GM15510 (cell line): ENCODE results near the gene SNX18.

Experiments
- POLR2A ChIP-seq: IDR thresholded peaks from 3 replicates; pipeline ENCODE4 v1.6.1; 2011; ENCODE audit warnings: borderline replicate concordance; ENCODE audit not compliant: insufficient read length; ENCODE audit errors: extremely low read depth

Gene SNX18

DNA sequence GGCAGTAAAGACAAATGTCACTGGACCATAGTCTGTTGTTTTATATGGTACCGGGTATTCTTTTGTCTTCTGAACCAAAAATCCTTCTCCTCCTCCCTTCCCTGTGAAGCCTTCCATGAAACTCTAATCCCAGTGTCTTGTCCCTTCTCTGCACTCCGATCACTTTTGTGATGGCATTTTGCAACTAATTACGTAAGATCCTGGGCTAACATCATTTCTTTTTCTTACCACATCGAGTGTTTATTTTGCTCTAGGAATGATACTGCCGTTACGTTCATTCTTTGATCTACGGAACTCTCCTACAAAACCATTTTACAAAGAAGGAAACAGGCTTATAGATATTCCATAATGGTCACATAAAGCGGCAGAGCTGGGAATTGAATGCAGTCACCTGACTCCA lies 33.7 kb downstream of the SNX18 start:
- no peak for TF ChIP-seq POLR2A

GRCh38 chr5:54551926-54552325 lies 34.4 kb downstream of the SNX18 start:
- no peak for TF ChIP-seq POLR2A

DNA sequence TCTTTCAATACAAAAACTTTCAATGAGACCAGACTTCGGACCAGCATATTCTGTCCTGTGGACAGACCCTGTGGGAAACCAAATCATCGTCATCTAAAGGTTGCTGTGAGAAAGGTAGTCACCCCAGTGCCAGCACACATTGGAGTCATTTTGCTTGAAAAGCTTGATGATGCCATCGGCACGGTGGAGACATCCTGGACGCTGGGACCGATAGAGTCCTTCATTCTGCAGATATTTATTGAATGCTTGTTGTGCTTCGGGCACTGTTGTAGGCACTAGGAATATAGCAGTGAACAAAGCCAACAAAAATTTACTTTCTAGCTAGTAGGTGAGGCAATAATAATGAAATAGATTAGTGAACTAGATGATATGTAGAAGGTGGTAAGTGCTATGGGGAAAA lies 34.9 kb downstream of the SNX18 start:
- no peak for TF ChIP-seq POLR2A

GRCh38 chr5:54553659-54554207 lies 36.2 kb downstream of the SNX18 start:
- no peak for TF ChIP-seq POLR2A

DNA sequence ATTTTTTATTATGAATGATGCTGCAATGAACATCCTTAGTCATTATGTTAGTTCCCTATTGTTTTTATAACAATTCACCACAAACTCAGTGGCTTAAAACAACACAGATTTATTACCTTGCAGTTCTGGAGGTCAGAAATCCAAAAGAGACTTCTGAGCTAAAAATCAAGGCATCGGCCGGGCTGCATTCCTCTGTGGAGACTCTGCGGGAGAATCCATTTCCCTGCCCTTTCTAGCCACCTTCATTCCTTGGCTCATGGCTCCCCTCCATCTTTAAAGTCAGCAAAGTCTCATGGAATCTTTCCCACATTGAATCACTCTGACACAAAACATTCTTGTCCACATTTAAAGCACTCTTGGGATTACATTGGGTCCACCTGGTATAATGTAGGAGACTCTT lies 38.6 kb downstream of the SNX18 start:
- TF ChIP-seq POLR2A, result no peak

GRCh38 chr5:54558362-54558761 lies 40.8 kb downstream of the SNX18 start:
- TF ChIP-seq POLR2A, result no peak

GRCh38 chr5:54561651-54562050 lies 44.1 kb downstream of the SNX18 start:
- no peak for TF ChIP-seq POLR2A

DNA sequence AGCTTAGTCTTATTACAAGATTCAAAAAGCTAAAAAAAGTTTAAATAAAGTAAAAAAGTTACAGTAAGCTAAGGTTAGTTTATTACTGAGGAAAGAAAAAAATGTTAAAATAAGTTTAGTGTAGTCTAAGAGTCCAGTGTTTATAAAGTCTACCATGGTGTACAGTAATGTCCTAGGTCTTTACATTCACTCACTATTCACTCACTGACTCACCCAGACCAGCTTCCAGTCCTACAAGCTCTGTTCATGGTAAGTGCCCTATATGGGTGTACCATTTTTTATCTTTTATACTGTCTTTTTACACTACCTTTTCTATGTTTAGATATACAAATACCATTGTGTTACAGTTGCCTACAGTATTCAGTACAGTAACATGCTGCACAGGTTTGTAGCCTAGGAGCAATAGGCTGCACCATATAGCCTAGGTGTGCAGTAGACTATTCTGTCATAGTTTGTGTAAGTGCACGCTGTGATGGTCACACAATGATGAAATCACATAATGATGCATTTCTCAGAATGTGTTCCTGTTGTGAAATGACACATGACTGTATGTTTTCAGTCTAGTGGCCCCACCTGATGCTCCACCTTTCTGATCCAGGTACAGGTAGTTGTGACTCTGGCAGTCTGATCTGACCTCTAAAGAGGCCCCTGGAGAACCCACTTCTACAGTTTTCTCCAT lies 45.7 kb downstream of the SNX18 start:
- no peak for TF ChIP-seq POLR2A

DNA sequence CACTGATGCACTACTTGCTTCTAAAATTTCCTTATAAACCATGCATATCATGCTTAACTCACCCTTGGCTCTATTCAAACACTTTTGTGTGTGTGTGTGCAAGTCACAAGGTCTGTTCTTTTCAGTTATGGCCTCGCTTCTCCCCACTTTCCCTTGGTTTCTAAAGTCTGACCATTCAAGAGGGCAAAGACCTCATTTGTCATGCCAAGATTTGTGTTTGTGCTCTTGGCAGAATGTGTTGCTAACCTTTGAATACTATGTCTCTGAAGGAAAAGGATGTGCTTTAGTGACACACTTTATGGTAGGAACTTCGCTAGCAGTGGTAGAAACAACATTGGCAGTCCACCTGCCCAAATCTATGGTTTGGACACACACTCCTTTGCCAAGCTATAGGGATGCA lies 50.4 kb downstream of the SNX18 start:
- no peak for TF ChIP-seq POLR2A

DNA sequence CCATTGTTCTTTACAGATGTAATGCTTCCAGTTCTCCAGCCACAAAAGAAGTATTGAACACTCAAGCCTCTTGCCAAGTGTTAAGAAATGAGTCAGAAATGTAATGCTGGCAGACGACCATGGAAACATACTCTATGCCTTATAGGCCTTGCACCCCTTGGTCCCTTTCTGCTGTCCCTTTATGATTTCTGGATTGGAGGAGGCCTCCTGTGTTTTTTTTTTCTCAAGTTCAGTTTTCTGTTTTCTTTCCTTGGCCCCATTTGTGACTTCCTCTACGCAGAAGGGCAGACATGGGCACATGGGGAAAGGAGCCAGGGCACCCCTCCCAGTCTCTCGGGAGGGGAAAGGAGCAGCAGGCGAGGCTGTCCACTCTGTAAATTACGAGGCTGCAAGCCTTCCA lies 53.4 kb downstream of the SNX18 start:
- TF ChIP-seq POLR2A, result no peak

DNA sequence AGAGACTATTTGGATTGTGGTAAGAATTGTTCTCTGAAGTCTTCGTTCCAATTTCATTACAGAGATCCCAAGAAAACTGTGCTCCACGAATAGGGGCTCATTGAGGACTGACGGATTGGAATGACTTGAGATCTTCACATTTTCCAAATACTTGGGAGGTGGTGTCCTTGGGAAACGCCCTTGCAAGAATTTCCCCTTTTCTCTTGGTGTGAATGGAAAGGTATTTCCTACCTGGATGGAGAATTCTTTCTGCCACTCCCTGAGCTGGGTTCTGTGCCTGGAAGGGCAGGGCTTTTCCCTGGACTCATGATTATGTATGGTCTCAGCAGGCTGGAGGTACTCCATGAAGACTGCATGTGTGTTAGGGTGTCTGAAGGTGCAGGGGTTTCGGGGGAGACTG lies 53.9 kb downstream of the SNX18 start:
- TF ChIP-seq POLR2A, result no peak

DNA sequence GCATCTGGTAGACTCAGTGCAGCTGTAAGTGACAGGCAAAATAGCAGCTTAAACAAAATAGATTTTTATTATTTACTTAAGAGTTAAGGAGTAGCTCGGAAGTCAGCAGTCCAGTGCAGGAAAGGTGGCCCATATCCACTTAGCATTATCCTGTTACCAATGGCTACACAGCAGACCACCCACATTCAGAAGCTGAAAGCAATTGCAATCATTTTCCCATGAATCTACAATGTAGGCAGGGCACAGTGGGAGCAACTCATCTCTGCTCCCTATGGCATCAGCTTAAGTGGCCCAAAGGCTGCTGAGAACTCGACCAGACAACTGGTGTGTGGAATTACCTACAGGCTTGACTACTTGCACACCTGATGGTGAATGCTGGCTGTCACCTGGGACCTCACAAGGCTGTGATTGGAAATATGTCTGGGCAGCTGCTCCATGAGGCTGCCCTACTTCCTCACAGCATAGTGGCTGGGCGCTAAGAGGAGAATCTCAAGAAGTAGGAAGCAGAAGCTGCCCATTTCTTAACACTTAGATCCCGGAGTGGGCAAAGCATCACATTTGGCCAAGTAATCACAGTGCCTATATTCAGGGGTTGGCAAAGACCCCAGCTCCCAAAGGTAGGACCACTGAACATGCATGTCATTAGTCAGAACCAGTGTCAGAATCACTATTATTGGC lies 56.4 kb downstream of the SNX18 start:
- TF ChIP-seq POLR2A, result no peak

GRCh38 chr5:54577528-54577927 lies 60.0 kb downstream of the SNX18 start:
- TF ChIP-seq POLR2A, result no peak

- no peak for TF ChIP-seq POLR2A
These were observed 60.5 kb downstream of the SNX18 start for GRCh38 chr5:54577937-54578653.

DNA sequence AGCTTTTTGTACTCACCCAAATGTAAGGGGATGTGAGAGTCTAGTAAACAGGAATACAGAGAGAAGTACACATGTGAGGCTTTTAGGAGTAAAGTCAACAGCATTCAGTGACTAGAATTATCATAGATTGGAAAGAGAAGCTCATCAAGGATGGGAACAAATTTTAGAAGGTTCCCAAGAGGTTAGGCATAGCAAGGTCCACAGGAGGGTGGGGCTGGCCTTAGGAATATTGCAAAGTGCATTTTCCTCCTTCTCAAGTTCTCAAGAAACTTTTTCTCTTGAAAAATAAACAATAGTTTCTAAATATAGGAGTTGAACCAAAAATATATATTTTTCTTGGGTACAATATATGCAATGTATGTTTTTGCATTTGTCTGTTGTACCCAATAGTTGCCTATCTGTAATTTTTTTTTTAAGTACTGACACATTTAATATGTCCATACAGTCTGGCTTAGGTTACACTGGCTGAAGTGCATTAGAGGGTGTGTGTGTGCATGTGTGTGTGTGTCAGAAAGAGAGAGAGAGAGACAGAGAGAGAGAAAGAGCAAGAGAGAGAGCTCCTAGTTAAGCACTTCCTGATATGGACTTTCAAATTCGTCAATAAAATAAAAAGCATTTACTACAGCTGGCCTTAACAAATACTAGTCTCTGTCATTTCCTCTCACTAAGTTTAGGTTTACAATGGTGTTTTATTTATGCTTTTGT lies 62.2 kb downstream of the SNX18 start:
- no peak for TF ChIP-seq POLR2A
